Upper lobe of left lung (tissue), 4 donors: ENCODE measurements around the gene GNPAT.

Experiments used
- POLR2A ChIP-seq, 4 donors: fragments of 450-650 bp; IDR thresholded peaks; one replicate each; pipeline ENCODE4 v1.5.1; 2016 to 2017; ENCODE audit warnings: antibody characterized with exemption in 4 of 4, mild to moderate bottlenecking in 2 of 4
- TF ChIP-seq, protein P1 (sequence below), 6 experiments: fragments of 450-650 bp in 4 of 6; fragments of 200-600 bp in 2 of 6; sonication (generic) in 2 of 6; IDR thresholded peaks; one replicate each; pipeline ENCODE4 v1.5.1; 2016 to 2019; ENCODE audit warnings: antibody characterized with exemption in 6 of 6

DNA sequence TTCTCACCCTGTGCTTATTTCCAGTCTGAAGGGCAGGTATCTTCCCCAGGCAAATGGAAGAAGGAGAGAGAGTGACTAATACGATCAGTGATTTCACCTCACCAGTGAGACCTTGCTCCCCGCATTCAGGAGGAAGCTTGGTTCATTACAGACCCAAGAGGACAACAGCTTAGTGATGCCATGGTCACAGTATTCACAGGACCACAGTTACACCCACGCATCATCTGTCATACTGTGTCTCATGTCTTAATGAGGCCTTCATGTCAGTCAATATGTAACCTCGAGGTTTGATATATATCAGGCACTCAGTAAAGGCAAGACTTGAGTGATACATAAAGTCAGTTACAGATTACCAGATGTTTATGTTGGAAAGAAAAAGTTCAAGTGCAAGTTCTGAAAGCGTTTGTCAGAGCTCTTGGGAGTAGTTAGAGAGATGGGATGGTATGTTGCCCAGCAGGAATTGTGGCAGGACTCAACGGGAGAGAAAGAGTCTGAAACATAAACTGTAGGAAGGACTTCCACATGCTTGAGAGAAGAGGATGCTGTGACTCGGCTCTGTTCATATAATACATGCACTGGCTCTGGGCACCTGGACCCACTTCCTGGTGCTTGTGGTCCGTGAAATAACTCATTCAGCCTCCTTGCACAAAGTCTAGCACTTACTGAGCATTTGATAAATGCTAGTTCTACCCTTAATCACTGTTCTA is 33.3 kb downstream of the GNPAT start:
- TF ChIP-seq, protein P1, sequence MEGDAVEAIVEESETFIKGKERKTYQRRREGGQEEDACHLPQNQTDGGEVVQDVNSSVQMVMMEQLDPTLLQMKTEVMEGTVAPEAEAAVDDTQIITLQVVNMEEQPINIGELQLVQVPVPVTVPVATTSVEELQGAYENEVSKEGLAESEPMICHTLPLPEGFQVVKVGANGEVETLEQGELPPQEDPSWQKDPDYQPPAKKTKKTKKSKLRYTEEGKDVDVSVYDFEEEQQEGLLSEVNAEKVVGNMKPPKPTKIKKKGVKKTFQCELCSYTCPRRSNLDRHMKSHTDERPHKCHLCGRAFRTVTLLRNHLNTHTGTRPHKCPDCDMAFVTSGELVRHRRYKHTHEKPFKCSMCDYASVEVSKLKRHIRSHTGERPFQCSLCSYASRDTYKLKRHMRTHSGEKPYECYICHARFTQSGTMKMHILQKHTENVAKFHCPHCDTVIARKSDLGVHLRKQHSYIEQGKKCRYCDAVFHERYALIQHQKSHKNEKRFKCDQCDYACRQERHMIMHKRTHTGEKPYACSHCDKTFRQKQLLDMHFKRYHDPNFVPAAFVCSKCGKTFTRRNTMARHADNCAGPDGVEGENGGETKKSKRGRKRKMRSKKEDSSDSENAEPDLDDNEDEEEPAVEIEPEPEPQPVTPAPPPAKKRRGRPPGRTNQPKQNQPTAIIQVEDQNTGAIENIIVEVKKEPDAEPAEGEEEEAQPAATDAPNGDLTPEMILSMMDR (IDR thresholded peaks at IDR 0.05) = no peak
- TF ChIP-seq POLR2A (IDR thresholded peaks at IDR 0.05) = no peak
